Caco-2 (cell line): Measurements from ENCODE around the gene ZNF217. TPM values are rescaled to one million over a fixed set of nuclear protein-coding genes. Genes with fewer than 3 reads are reported as not detected.
A peak's percentile ranks its signal among the peaks of the same experiment; 100 is the strongest.

Experiments used
- BruUV-seq: library from RNA; stranded (reverse); fragments of 400-500 nt; replicated peaks from 2 replicates; lab custom pipeline; 2021; lab: Mats Ljungman, UMichigan
- CTCF ChIA-PET: fragments of 300-600 bp; sonication (Branson Sonifier 250); formaldehyde crosslinking; loops from one replicate; lab custom pipeline; 2022; ENCODE audit warnings: antibody characterized with exemption; lab: Charles Lee
- POLR2A ChIA-PET: fragments of 300-600 bp; sonication (Branson Sonifier 250); formaldehyde crosslinking; loops from one replicate; lab custom pipeline; 2022; ENCODE audit warnings: antibody characterized with exemption; lab: Charles Lee
- DNase-seq, 2 experiments: peaks; one replicate each; pipeline versions ENCODE4 v3.0.0 to v3.0.0-alpha.2; 2020 to 2022
- H3K27me3 ChIP-seq: replicated peaks from 2 replicates; pipeline ENCODE4 v1.6.0; 2011; ENCODE audit warnings: low read length; ENCODE audit not compliant: control insufficient read depth, insufficient read depth
- H3K36me3 ChIP-seq: 2 replicates; pipeline ENCODE4 v1.5.1; 2011; ENCODE audit warnings: low read length; ENCODE audit not compliant: control insufficient read depth, insufficient read depth
- H3K4me1 ChIP-seq: fragments of 250-450 bp; sonication (Bioruptor Pico); 2 replicates; pipeline ENCODE4 v1.5.1; 2020; ENCODE audit warnings: mild to moderate bottlenecking
- H3K4me3 ChIP-seq: 2 replicates; pipeline ENCODE4 v1.5.1; 2011; ENCODE audit warnings: low read depth, mild to moderate bottlenecking, control low read depth, low read length
- H3K9me3 ChIP-seq: fragments of 250-450 bp; sonication (Bioruptor Pico); 2 replicates; pipeline ENCODE4 v1.5.1; 2020; ENCODE audit warnings: mild to moderate bottlenecking, moderate library complexity
- H3K27ac Mint-ChIP-seq: one replicate; pipeline ENCODE4 v1.8.0; 2022; ENCODE audit warnings: mixed read lengths; ENCODE audit not compliant: unreplicated experiment
- H3K27me3 Mint-ChIP-seq: one replicate; pipeline ENCODE4 v1.8.0; 2022; ENCODE audit warnings: mixed read lengths; ENCODE audit not compliant: insufficient read depth, unreplicated experiment
- H3K36me3 Mint-ChIP-seq: one replicate; pipeline ENCODE4 v1.8.0; 2022; ENCODE audit warnings: mild to moderate bottlenecking, mixed read lengths; ENCODE audit not compliant: insufficient read depth, unreplicated experiment
- H3K4me1 Mint-ChIP-seq: one replicate; pipeline ENCODE4 v1.8.0; 2022; ENCODE audit warnings: low read depth, mixed read lengths; ENCODE audit not compliant: unreplicated experiment
- H3K4me3 Mint-ChIP-seq: one replicate; pipeline ENCODE4 v1.8.0; 2022; ENCODE audit warnings: mild to moderate bottlenecking, moderate library complexity, mixed read lengths; ENCODE audit not compliant: unreplicated experiment
- H3K9me3 Mint-ChIP-seq: one replicate; pipeline ENCODE4 v1.8.0; 2022; ENCODE audit warnings: mixed read lengths; ENCODE audit not compliant: unreplicated experiment
- intact Hi-C: fragments of 100-400 bp; cut with micrococcal nuclease; formaldehyde crosslinking; loops from one replicate; pipeline ENCODE4 v1.10.0; 2022; ENCODE audit not compliant: unreplicated experiment
- total RNA-seq: library from RNA; stranded (reverse); gene quantifications from 2 replicates; pipeline ENCODE4 v1.2.3, GENCODE V29; 2022
- TF ChIP-seq, protein P1 (sequence below), 2 experiments: fragments of 200-600 bp in 1 of 2; IDR thresholded peaks; 1 replicate in 1 of 2; 2 replicates in 1 of 2; pipeline versions ENCODE4 v1.5.1 to v1.8.0; 2011 to 2022; ENCODE audit warnings: antibody characterized with exemption in 1 of 2, control low read depth in 1 of 2, inconsistent platforms in 1 of 2, low read depth in 1 of 2, low read length in 1 of 2, mild to moderate bottlenecking in 1 of 2, moderate library complexity in 1 of 2; ENCODE audit not compliant: insufficient read depth in 1 of 2, severe bottlenecking in 1 of 2, unreplicated experiment in 1 of 2

ZNF217 gene
- total RNA-seq, 1 experiment from 2014 or later: 65.5 TPM

DNA sequence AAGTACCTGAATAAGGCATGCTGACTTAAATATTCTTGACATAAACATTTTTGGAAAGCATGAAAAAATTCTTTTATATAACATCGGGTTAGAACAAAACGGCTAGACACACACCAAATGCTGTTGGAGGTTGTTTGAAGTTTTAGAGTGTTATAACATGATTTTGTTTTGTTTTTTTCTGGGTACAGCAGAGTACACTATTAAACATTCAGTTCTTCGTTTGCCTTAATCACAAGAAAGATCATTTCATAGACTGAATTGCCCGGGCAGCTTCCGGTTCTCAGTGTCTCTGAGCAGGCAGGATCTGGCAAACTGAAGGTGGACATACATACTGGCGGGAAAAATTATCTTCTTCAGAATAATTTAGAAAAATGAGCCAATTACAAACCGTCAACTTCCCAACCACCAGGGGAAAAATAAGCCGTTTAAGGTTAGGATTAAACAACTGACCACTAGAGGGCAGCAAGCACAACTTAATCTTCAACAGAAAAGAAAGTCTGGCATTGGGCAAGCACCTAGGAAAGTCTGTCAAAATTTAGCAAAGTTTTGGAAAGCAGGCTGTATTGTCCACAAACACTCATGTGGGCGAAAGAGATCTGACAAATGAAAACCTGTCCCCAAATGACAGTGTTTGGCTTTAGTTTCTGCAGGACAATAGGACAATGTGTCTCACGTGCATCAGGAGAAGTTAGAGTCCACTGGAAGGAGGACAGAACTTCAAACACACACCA is 15.0 kb downstream of the ZNF217 start:
- Histone ChIP-seq H3K4me3 (no peak overlapping the region), H3K9me3 (no peaks in the 10 kb centered on the region), H3K27me3 (no peaks in the 10 kb centered on the region), H3K36me3 (peaks cover 30% of the 10 kb centered on the region), H3K4me1 (peaks cover 39% of the 10 kb centered on the region)
- H3K4me3 Mint-ChIP-seq: peak overlapping the region; percentile 23
- peak; percentile 80 to 93 for DNase-seq
- H3K9me3 Mint-ChIP-seq: no peaks in the 10 kb centered on the region
- peaks cover 98% of the 10 kb centered on the region for H3K36me3 Mint-ChIP-seq
- intact Hi-C loops: loop anchor here (1.0 to 5.0 kb wide), 16 partner anchors 16 to 619 kb away; no protein-coding TSS in a partner anchor
- ChIA-PET CTCF (interaction anchor here (0.6 to 2.7 kb wide), 26 partner anchors 14 to 363 kb away, joined by 3 to 35 read pairs (median 3); partner anchors contain the start of gene ZNF217), POLR2A (interaction anchor here (1.0 to 1.5 kb wide), 2 partner anchors 15 to 185 kb away, joined by 3 to 6 read pairs; partner anchors contain the start of gene ZNF217)
- TF ChIP-seq, protein P1, sequence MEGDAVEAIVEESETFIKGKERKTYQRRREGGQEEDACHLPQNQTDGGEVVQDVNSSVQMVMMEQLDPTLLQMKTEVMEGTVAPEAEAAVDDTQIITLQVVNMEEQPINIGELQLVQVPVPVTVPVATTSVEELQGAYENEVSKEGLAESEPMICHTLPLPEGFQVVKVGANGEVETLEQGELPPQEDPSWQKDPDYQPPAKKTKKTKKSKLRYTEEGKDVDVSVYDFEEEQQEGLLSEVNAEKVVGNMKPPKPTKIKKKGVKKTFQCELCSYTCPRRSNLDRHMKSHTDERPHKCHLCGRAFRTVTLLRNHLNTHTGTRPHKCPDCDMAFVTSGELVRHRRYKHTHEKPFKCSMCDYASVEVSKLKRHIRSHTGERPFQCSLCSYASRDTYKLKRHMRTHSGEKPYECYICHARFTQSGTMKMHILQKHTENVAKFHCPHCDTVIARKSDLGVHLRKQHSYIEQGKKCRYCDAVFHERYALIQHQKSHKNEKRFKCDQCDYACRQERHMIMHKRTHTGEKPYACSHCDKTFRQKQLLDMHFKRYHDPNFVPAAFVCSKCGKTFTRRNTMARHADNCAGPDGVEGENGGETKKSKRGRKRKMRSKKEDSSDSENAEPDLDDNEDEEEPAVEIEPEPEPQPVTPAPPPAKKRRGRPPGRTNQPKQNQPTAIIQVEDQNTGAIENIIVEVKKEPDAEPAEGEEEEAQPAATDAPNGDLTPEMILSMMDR (IDR thresholded peaks at IDR 0.05; ENCODE audit: insufficient read depth in 1 of 2, low read depth in 1 of 2, low read length in 1 of 2, severe bottlenecking in 1 of 2, unreplicated experiment in 1 of 2): peak; percentile 98 to 99
- no peaks in the 10 kb centered on the region for H3K27me3 Mint-ChIP-seq
- peak overlapping the region; percentile 78 for H3K27ac Mint-ChIP-seq
- H3K4me1 Mint-ChIP-seq: peaks cover 26% of the 10 kb centered on the region
- no TSS peak for BruUV-seq

DNA sequence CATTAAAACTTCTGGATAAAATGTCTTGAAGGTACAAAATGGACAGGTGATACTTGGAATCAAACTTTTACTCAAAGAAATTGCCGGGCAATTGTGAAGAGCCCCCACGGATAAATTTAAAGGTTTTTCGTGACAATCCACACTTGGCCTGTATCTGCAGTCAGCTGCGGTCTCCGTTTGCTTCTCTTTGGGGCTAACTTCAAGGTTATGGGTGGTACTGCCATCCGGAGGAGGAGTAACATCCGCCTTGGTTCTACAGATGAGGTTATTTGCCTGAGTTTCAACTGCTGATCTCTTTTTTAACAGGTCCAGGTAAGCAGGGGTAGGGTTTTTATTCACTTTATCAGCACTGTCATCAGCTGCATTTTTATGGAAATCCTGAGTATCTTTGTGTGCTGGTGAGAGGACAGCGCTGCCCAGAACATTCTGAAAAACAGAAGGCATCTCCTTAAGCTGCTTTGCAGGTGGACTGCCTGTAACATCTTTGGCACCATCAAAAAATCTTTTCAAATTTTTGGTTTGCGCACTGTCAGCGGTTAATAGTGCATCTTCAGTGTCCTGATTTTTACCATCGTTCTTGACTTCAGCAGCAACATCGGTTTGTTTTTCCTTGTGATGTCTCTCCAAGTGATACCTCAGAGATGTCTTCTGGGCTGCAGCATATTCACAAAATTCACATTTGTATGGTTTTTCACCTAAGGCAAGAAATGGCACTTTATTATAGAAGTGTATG is 16.9 kb downstream of the ZNF217 start:
- Histone ChIP-seq H3K9me3 (no peaks in the 10 kb centered on the region), H3K4me1 (peaks cover 36% of the 10 kb centered on the region), H3K4me3 (no peak overlapping the region), H3K36me3 (peaks cover 25% of the 10 kb centered on the region), H3K27me3 (no peaks in the 10 kb centered on the region)
- intact Hi-C loops: loop anchor here (5.0 kb wide), 3 partner anchors 66 to 621 kb away; no protein-coding TSS in a partner anchor
- ChIA-PET CTCF (no interaction called here), POLR2A (no interaction called here)
- Mint-ChIP-seq H3K9me3 (no peaks in the 10 kb centered on the region), H3K27me3 (no peaks in the 10 kb centered on the region), H3K27ac (peak overlapping the region; percentile 25), H3K36me3 (peaks cover 100% of the 10 kb centered on the region), H3K4me3 (no peak overlapping the region), H3K4me1 (peaks cover 26% of the 10 kb centered on the region)
- TF ChIP-seq, protein P1 (IDR thresholded peaks at IDR 0.05; ENCODE audit: insufficient read depth in 1 of 2, low read depth in 1 of 2, low read length in 1 of 2, severe bottlenecking in 1 of 2, unreplicated experiment in 1 of 2): no peak
- no peak for DNase-seq
- BruUV-seq: TSS peak; percentile 4

DNA sequence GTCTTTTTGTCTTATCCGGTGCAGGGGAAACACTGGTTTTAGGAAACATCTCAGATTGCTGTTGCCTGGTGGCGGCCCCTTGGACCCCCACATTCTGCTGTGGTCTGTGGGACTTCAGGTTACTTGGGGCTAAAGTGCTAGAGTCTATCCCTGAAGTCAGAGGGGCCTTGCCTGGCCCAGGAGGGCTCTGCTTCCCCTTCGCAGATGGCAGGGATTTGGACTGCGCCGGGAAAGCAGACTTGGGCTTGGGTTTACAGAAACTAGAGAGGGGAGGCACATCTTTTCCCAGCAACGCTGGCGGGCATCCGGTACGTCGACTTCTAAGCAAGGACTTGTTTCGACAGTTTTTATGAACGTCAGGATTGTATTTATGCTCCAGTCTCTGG is 17.5 kb downstream of the ZNF217 start:
- TF ChIP-seq, protein P1 (IDR thresholded peaks at IDR 0.05; ENCODE audit: insufficient read depth in 1 of 2, low read depth in 1 of 2, low read length in 1 of 2, severe bottlenecking in 1 of 2, unreplicated experiment in 1 of 2): no peak
- H3K4me3 ChIP-seq: no peak overlapping the region
- peaks cover 36% of the 10 kb centered on the region for H3K4me1 ChIP-seq
- no peaks in the 10 kb centered on the region for H3K27me3 ChIP-seq
- peaks cover 100% of the 10 kb centered on the region for H3K36me3 Mint-ChIP-seq
- BruUV-seq: no TSS peak
- H3K27me3 Mint-ChIP-seq: no peaks in the 10 kb centered on the region
- ChIA-PET POLR2A (no interaction called here), CTCF (interaction anchor here (0.5 kb wide), 1 partner anchor 17 kb away, joined by 4 read pairs; the partner anchor contains the start of gene ZNF217)
- H3K4me3 Mint-ChIP-seq: no peak overlapping the region
- no peaks in the 10 kb centered on the region for H3K9me3 ChIP-seq
- H3K27ac Mint-ChIP-seq: no peak overlapping the region
- intact Hi-C loops: loop anchor here (5.0 kb wide), 3 partner anchors 66 to 621 kb away; no protein-coding TSS in a partner anchor
- H3K9me3 Mint-ChIP-seq: no peaks in the 10 kb centered on the region
- peaks cover 24% of the 10 kb centered on the region for H3K36me3 ChIP-seq
- peaks cover 26% of the 10 kb centered on the region for H3K4me1 Mint-ChIP-seq
- peak in 1 of 2 experiments; percentile 25 for DNase-seq
